IMR-90 (cell line): ENCODE results near the gene CHST6. TPM values are rescaled to one million over a fixed set of nuclear protein-coding genes. Genes with fewer than 3 reads are reported as not detected.
A peak's percentile ranks its signal among the peaks of the same experiment; 100 is the strongest.

Experiments
- ATAC-seq: fragments of 200-7000 bp; cut with Tn5 transposase; 2 replicates; pipeline ENCODE4 v1.9.1; 2020; ENCODE audit warnings: low read depth, mild to moderate bottlenecking, moderate library complexity
- Bru-seq: library from RNA; stranded (reverse); fragments of 400-500 nt; gene quantifications from one replicate; lab custom pipeline; 2021; lab: Mats Ljungman, UMichigan
- BruChase-seq, 2 experiments: library from RNA; stranded (reverse); fragments of 400-500 nt; gene quantifications; one replicate each; lab custom pipeline; 2021; lab: Mats Ljungman, UMichigan
- BruUV-seq: library from RNA; stranded (reverse); fragments of 400-500 nt; replicated peaks from 2 replicates; lab custom pipeline; 2021; lab: Mats Ljungman, UMichigan
- CTCF ChIA-PET: fragments of 300-600 bp; formaldehyde crosslinking; extraction: SDS; loops from one replicate; lab custom pipeline; 2021; ENCODE audit warnings: antibody characterized with exemption; lab: Yijun Ruan, JAX
- POLR2A ChIA-PET: fragments of 300-600 bp; sonication (Branson Sonifier 250); formaldehyde crosslinking; loops from one replicate; lab custom pipeline; 2022; ENCODE audit warnings: antibody characterized with exemption; ENCODE audit not compliant: unreplicated experiment; lab: Charles Lee
- DNase-seq: peaks from one replicate; pipeline ENCODE4 v3.0.0; 2013
- H2AFZ ChIP-seq: replicated peaks from 2 replicates; pipeline ENCODE3; 2013; ENCODE audit warnings: low read length, mild to moderate bottlenecking; ENCODE audit not compliant: poor library complexity
- H2AK5ac ChIP-seq: 2 replicates; pipeline ENCODE4 v1.6.1; 2013; ENCODE audit warnings: low read depth, low read length, inconsistent platforms
- H2AK9ac ChIP-seq: replicated peaks from 2 replicates; pipeline ENCODE3; 2013; ENCODE audit warnings: mild to moderate bottlenecking, low read depth, low read length, moderate library complexity; ENCODE audit not compliant: poor library complexity
- H2BK120ac ChIP-seq: 2 replicates; pipeline ENCODE4 v1.6.1; 2013; ENCODE audit warnings: low read depth, low read length, inconsistent platforms
- H2BK15ac ChIP-seq: 3 replicates; pipeline ENCODE4 v1.6.1; 2013; ENCODE audit warnings: low read depth, low read length, inconsistent platforms
- H2BK20ac ChIP-seq: 2 replicates; pipeline ENCODE4 v1.6.1; 2013; ENCODE audit warnings: low read depth, mild to moderate bottlenecking, inconsistent platforms, low read length, moderate library complexity
- H2BK5ac ChIP-seq: 2 replicates; pipeline ENCODE4 v1.6.1; 2013; ENCODE audit warnings: mild to moderate bottlenecking, low read depth, low read length, inconsistent platforms; ENCODE audit not compliant: poor library complexity, severe bottlenecking
- H3K14ac ChIP-seq: replicated peaks from 2 replicates; pipeline ENCODE4 v1.6.1; 2013; ENCODE audit warnings: low read depth, low read length, inconsistent platforms
- H3K18ac ChIP-seq: 2 replicates; pipeline ENCODE4 v1.6.1; 2013; ENCODE audit warnings: low read depth, low read length, control low read depth
- H3K23ac ChIP-seq: 2 replicates; pipeline ENCODE4 v1.6.1; 2013; ENCODE audit warnings: low read depth, low read length, inconsistent platforms
- H3K27ac ChIP-seq: 2 replicates; pipeline ENCODE4 v1.5.1; 2013; ENCODE audit warnings: mild to moderate bottlenecking, control low read depth, low read length; ENCODE audit not compliant: insufficient read depth
- H3K27me3 ChIP-seq: 2 replicates; pipeline ENCODE4 v1.6.1; 2013; ENCODE audit warnings: low read length; ENCODE audit not compliant: control insufficient read depth, insufficient read depth
- H3K36me3 ChIP-seq: 2 replicates; pipeline ENCODE4 v1.6.1; 2013; ENCODE audit warnings: low read length, mixed read lengths; ENCODE audit not compliant: control insufficient read depth, insufficient read depth
- H3K4ac ChIP-seq: 2 replicates; pipeline ENCODE4 v1.6.1; 2013; ENCODE audit warnings: low read depth, low read length, inconsistent platforms
- H3K4me1 ChIP-seq: 2 replicates; pipeline ENCODE4 v1.6.1; 2013; ENCODE audit warnings: low read length, mixed read lengths; ENCODE audit not compliant: control insufficient read depth, insufficient read depth
- H3K4me2 ChIP-seq: 2 replicates; pipeline ENCODE4 v1.6.1; 2013; ENCODE audit warnings: low read depth, mild to moderate bottlenecking, control low read depth, low read length, moderate library complexity
- H3K4me3 ChIP-seq: 2 replicates; pipeline ENCODE4 v1.5.1; 2013; ENCODE audit warnings: low read depth, mild to moderate bottlenecking, control low read depth, low read length, moderate library complexity; ENCODE audit not compliant: insufficient read depth
- H3K56ac ChIP-seq: 2 replicates; pipeline ENCODE4 v1.6.1; 2013; ENCODE audit warnings: low read length, inconsistent platforms; ENCODE audit not compliant: insufficient read depth; ENCODE audit errors: extremely low read depth
- H3K79me1 ChIP-seq, 2 experiments: 2 replicates each; pipeline ENCODE4 v1.6.1; 2013; ENCODE audit warnings: low read length in 2 of 2, inconsistent platforms in 1 of 2, low read depth in 1 of 2
- H3K9ac ChIP-seq: 2 replicates; pipeline ENCODE4 v1.6.1; 2013; ENCODE audit warnings: low read depth, low read length, control low read depth
- H3K9me1 ChIP-seq: 2 replicates; pipeline ENCODE4 v1.6.1; 2013; ENCODE audit warnings: low read length, inconsistent platforms; ENCODE audit not compliant: insufficient read depth
- H3K9me3 ChIP-seq: 2 replicates; pipeline ENCODE4 v1.6.1; 2013; ENCODE audit warnings: low read length; ENCODE audit not compliant: control insufficient read depth, insufficient read depth
- H4K20me1 ChIP-seq: 2 replicates; pipeline ENCODE4 v1.6.1; 2013; ENCODE audit warnings: low read length, inconsistent platforms; ENCODE audit not compliant: insufficient read depth
- H4K5ac ChIP-seq: 2 replicates; pipeline ENCODE4 v1.6.1; 2013; ENCODE audit warnings: mild to moderate bottlenecking, low read depth, low read length, control low read depth
- H4K8ac ChIP-seq, 2 experiments: 2 replicates each; pipeline ENCODE4 v1.6.1; 2013; ENCODE audit warnings: low read depth in 2 of 2, low read length in 2 of 2, control low read depth in 1 of 2, inconsistent platforms in 1 of 2
- H4K91ac ChIP-seq: 2 replicates; pipeline ENCODE4 v1.6.1; 2013; ENCODE audit warnings: low read depth, low read length, inconsistent platforms; ENCODE audit not compliant: insufficient read depth
- BHLHE40 ChIP-seq: fragments of 150-350 bp; IDR thresholded peaks from 2 replicates; pipeline ENCODE4 v1.6.1; 2016; ENCODE audit warnings: mild to moderate bottlenecking, low read depth, low read length
- CEBPB ChIP-seq: IDR thresholded peaks from 2 replicates; pipeline ENCODE4 v1.6.1; 2012; ENCODE audit warnings: low read depth, low read length, improper control_type of control experiment
- CHD1 ChIP-seq: IDR thresholded peaks from 2 replicates; pipeline ENCODE4 v1.6.1; 2012; ENCODE audit warnings: low read depth, low read length, improper control_type of control experiment
- ELK1 ChIP-seq: fragments of 150-350 bp; IDR thresholded peaks from 2 replicates; pipeline ENCODE4 v1.6.1; 2016; ENCODE audit warnings: low read depth, mild to moderate bottlenecking, low read length, moderate library complexity, borderline replicate concordance
- FOS ChIP-seq: fragments of 150-350 bp; IDR thresholded peaks from 2 replicates; pipeline ENCODE4 v1.6.1; 2016; ENCODE audit warnings: low read depth, low read length
- MAFK ChIP-seq: IDR thresholded peaks from 2 replicates; pipeline ENCODE4 v1.6.1; 2012; ENCODE audit warnings: low read depth, low read length, improper control_type of control experiment
- NFE2L2 ChIP-seq: fragments of 150-350 bp; IDR thresholded peaks from 2 replicates; pipeline ENCODE4 v1.6.1; 2016; ENCODE audit warnings: low read depth, mild to moderate bottlenecking, low read length
- POLR2A ChIP-seq: IDR thresholded peaks from 2 replicates; pipeline ENCODE4 v1.6.1; 2012; ENCODE audit warnings: mild to moderate bottlenecking, low read depth, low read length
- RAD21 ChIP-seq: IDR thresholded peaks from 2 replicates; pipeline ENCODE4 v1.6.1; 2012; ENCODE audit warnings: low read length, improper control_type of control experiment
- RCOR1 ChIP-seq: IDR thresholded peaks from 2 replicates; pipeline ENCODE4 v1.6.1; 2012; ENCODE audit warnings: mild to moderate bottlenecking, low read length, improper control_type of control experiment; ENCODE audit not compliant: insufficient replicate concordance
- RFX5 ChIP-seq: IDR thresholded peaks from 2 replicates; pipeline ENCODE4 v1.8.0; 2012; ENCODE audit warnings: low read depth, mild to moderate bottlenecking, low read length, moderate library complexity
- WGBS, 2 experiments: methylation state at CpG; one replicate each; pipeline versions ENCODE4 v1.1.5 to v1.1.7; 2013; ENCODE audit warnings: missing lambda C conversion rate in 2 of 2; ENCODE audit not compliant: insufficient read length in 1 of 2; ENCODE audit errors: extremely low coverage in 2 of 2; 5-methylcytosine and 5-hydroxymethylcytosine counted together
- dilution Hi-C: fragments of 300-500 bp; cut with HindIII; formaldehyde crosslinking; loops from one replicate; pipeline ENCODE4 v1.14.3; 2018; ENCODE audit warnings: low sequenced_read_pairs; ENCODE audit not compliant: unreplicated experiment
- in situ Hi-C: fragments of 300-500 bp; cut with MboI; formaldehyde crosslinking; loops from 3 replicates; pipeline ENCODE4 v1.14.3; 2019; ENCODE audit warnings: low sequenced_read_pairs, inconsistent platforms, mixed read lengths
- intact Hi-C: fragments of 100-400 bp; cut with micrococcal nuclease; formaldehyde crosslinking; loops from 2 replicates; pipeline ENCODE4 v1.10.0; 2022
- long read RNA-seq: library from polyadenylated mRNA; unstranded; transcript quantifications from one replicate; pipeline ENCODE4 v2.0.0, GENCODE V29; 2021; ENCODE audit not compliant: unreplicated experiment
- polyA plus RNA-seq, 3 experiments: library from polyadenylated mRNA; depleted of rRNA; stranded (reverse); fragments of >200 nt; gene quantifications; 2 replicates each; pipeline ENCODE4 v1.2.3, GENCODE V29; 2012; ENCODE audit warnings: low replicate concordance in 1 of 3
- total RNA-seq: library from RNA; depleted of rRNA; stranded (reverse); fragments of >200 nt; gene quantifications from 2 replicates; pipeline ENCODE4 v1.2.3, GENCODE V29; 2012; rRNA removed
- TF ChIP-seq, protein P1 (sequence below): fragments of 150-350 bp; IDR thresholded peaks from 2 replicates; pipeline ENCODE4 v1.6.1; 2017; ENCODE audit warnings: mild to moderate bottlenecking, antibody characterized with exemption, low read length, low read depth
- TF ChIP-seq, protein P2 (sequence below): conservative IDR thresholded peaks from 2 replicates; pipeline ENCODE4 v1.5.1; 2012; ENCODE audit warnings: mild to moderate bottlenecking, low read depth, low read length, improper control_type of control experiment

Gene CHST6
- total RNA-seq, result under 0.01 TPM in 2 replicates
- 0.12 and 0.19 TPM in 2 replicates for polyA plus RNA-seq (2012; rRNA removed)
- polyA plus RNA-seq (2012; cell fraction: cytosol; rRNA removed), result 0.09 and 0.18 TPM in 2 replicates
- polyA plus RNA-seq (2012; cell fraction: nucleus; rRNA removed; ENCODE audit: low replicate concordance), result 0.11 and 0.34 TPM in 2 replicates
- percentile 4 among the genes with signal in this experiment for Bru-seq, nascent RNA
- percentile 27 among the genes with signal in this experiment for BruChase-seq, experiment 1, labeled RNA remaining after a 6-hour chase
- BruChase-seq, experiment 2, labeled RNA remaining after a 2-hour chase, result percentile 13 among the genes with signal in this experiment
- long read RNA-seq, partial matches to known transcripts, result 0 of 1 reads
- long read RNA-seq, other reads (novel, unspliced or antisense), result 1 of 1 reads

GRCh38 chr16:75495076-75495674, at the start of gene CHST6:
CHST6 (minus strand) TSS chr16:75495441; CDS start chr16:75479828, 15,613 bp downstream.
- POLR2A ChIA-PET, result no interaction called here

More at GRCh38 chr16:75495076-75495674, at the start of gene CHST6:
- no peak within 1 kb of the TSS for H3K23ac ChIP-seq
- no peak within 1 kb of the TSS; the same call in 1 of the 2 replicates for H3K4me3 ChIP-seq
- no peak within 1 kb of the TSS for H2AK5ac ChIP-seq
- DNase-seq (no peak), ATAC-seq (peak; percentile 78)
- H4K8ac ChIP-seq, result no peak within 1 kb of the TSS
- intact Hi-C loops (no loop called here), in situ Hi-C loops (no loop called here), dilution Hi-C loops (no loop called here)
- WGBS, 2 experiments, result 2% methylated on average over 22 of the region's 43 CpGs; no CpG with 5 or more reads in 1 of the 2 experiments
- no peaks in the 10 kb centered on the region for H3K9me3 ChIP-seq
- no peak within 1 kb of the TSS for H3K27ac ChIP-seq
- H3K4me2 ChIP-seq, result peak within 1 kb of the TSS; percentile 57; the same call in 1 of the 2 replicates
- H3K18ac ChIP-seq, result no peak within 1 kb of the TSS
- H2BK15ac ChIP-seq, result no peak within 1 kb of the TSS
- H2BK120ac ChIP-seq, result no peak within 1 kb of the TSS
- peak within 1 kb of the TSS; percentile 88 for H2AFZ ChIP-seq
- H3K4ac ChIP-seq, result no peak within 1 kb of the TSS
- H3K9ac ChIP-seq, result no peak within 1 kb of the TSS
- H3K27me3 ChIP-seq, result peaks cover 19% of the 10 kb centered on the region
- H3K56ac ChIP-seq, result no peak within 1 kb of the TSS
- TF ChIP-seq NFE2L2 (no peak), POLR2A (no peak), CEBPB (no peak), MAFK (no peak), RAD21 (no peak), BHLHE40 (no peak), ELK1 (no peak), RCOR1 (no peak), CHD1 (no peak), RFX5 (no peak), FOS (no peak)
- TF ChIP-seq, protein P1, sequence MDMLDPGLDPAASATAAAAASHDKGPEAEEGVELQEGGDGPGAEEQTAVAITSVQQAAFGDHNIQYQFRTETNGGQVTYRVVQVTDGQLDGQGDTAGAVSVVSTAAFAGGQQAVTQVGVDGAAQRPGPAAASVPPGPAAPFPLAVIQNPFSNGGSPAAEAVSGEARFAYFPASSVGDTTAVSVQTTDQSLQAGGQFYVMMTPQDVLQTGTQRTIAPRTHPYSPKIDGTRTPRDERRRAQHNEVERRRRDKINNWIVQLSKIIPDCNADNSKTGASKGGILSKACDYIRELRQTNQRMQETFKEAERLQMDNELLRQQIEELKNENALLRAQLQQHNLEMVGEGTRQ, result no peak
- TF ChIP-seq, protein P2, sequence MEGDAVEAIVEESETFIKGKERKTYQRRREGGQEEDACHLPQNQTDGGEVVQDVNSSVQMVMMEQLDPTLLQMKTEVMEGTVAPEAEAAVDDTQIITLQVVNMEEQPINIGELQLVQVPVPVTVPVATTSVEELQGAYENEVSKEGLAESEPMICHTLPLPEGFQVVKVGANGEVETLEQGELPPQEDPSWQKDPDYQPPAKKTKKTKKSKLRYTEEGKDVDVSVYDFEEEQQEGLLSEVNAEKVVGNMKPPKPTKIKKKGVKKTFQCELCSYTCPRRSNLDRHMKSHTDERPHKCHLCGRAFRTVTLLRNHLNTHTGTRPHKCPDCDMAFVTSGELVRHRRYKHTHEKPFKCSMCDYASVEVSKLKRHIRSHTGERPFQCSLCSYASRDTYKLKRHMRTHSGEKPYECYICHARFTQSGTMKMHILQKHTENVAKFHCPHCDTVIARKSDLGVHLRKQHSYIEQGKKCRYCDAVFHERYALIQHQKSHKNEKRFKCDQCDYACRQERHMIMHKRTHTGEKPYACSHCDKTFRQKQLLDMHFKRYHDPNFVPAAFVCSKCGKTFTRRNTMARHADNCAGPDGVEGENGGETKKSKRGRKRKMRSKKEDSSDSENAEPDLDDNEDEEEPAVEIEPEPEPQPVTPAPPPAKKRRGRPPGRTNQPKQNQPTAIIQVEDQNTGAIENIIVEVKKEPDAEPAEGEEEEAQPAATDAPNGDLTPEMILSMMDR, result no peak
- no peaks in the 10 kb centered on the region for H3K9me1 ChIP-seq
- H4K5ac ChIP-seq, result no peak within 1 kb of the TSS
- peaks cover 1% of the 10 kb centered on the region; the same call in 1 of the 2 replicates for H3K4me1 ChIP-seq
- no peak within 1 kb of the TSS for H3K14ac ChIP-seq
- CTCF ChIA-PET, result no interaction called here
- no TSS peak for BruUV-seq
- H2BK20ac ChIP-seq, result no peak within 1 kb of the TSS
- H2BK5ac ChIP-seq, result no peak within 1 kb of the TSS
- no peak within 1 kb of the TSS for H4K91ac ChIP-seq
- no peak within 1 kb of the TSS for H2AK9ac ChIP-seq
- H3K36me3 ChIP-seq, result no peaks in the 10 kb centered on the region
- no peaks in the 10 kb centered on the region for H4K20me1 ChIP-seq
- no peaks in the 10 kb centered on the region for H3K79me1 ChIP-seq
